Renal cortical epithelial cell (primary cell): ENCODE measurements around the gene NEURL4. TPM values are rescaled to one million over a fixed set of nuclear protein-coding genes. Genes with fewer than 3 reads are reported as not detected.
"Not testable (repeated sequence)": the region's sequence is repeated elsewhere in the genome, so short reads cannot be mapped to it uniquely, and the experiment has no call there.

Source experiments
- DNase-seq: peaks from one replicate; pipeline ENCODE4 v3.0.0-alpha.2; 2011; ENCODE audit warnings: low read depth
- total RNA-seq: library from RNA; depleted of rRNA; stranded (reverse); fragments of >200 nt; gene quantifications from 2 replicates; pipeline ENCODE4 v1.2.3, GENCODE V29; 2014

Gene NEURL4
- 21.4 and 27.8 TPM in 2 replicates for total RNA-seq

- DNase-seq: no peak
These were observed at the start of gene NEURL4 for GRCh38 chr17:7328840-7329373. Gene NEURL4 (minus strand): TSS chr17:7329335. CDS start chr17:7329312, 23 bp downstream.

- DNase-seq: no peak
These were observed 45.2 kb upstream of the NEURL4 start for GRCh38 chr17:7374353-7374752.

GRCh38 chr17:7370853-7371252 is 41.7 kb upstream of the NEURL4 start:
- DNase-seq: no peak

- no peak for DNase-seq
These were observed 40.7 kb upstream of the NEURL4 start for GRCh38 chr17:7369825-7370224.

GRCh38 chr17:7368599-7368994 is 39.5 kb upstream of the NEURL4 start:
- DNase-seq: not testable (repeated sequence)

GRCh38 chr17:7367918-7368598 is 38.9 kb upstream of the NEURL4 start:
- DNase-seq: no peak

GRCh38 chr17:7367083-7367482 is 37.9 kb upstream of the NEURL4 start:
- DNase-seq: no peak

GRCh38 chr17:7365963-7366362 is 36.8 kb upstream of the NEURL4 start:
- not testable (repeated sequence) for DNase-seq

- no peak for DNase-seq
These were observed 34.2 kb upstream of the NEURL4 start for GRCh38 chr17:7363311-7363710.

- no peak for DNase-seq
These were observed 32.8 kb upstream of the NEURL4 start for GRCh38 chr17:7361906-7362305.

- no peak for DNase-seq
These were observed 28.2 kb upstream of the NEURL4 start for GRCh38 chr17:7357381-7357780.

- DNase-seq: no peak
These were observed 27.6 kb upstream of the NEURL4 start for GRCh38 chr17:7356756-7357155.

- peak; percentile 46 for DNase-seq
These were observed 27.0 kb upstream of the NEURL4 start for GRCh38 chr17:7356072-7356549.

- DNase-seq: no peak
These were observed 26.4 kb upstream of the NEURL4 start for GRCh38 chr17:7355573-7355972.

GRCh38 chr17:7355053-7355452 is 25.9 kb upstream of the NEURL4 start, which contains the start of gene TMEM95:
Gene TMEM95 (plus strand): TSS chr17:7355156. CDS start chr17:7355205, 49 bp downstream.
- no peak for DNase-seq

- DNase-seq: no peak
These were observed 25.2 kb upstream of the NEURL4 start for GRCh38 chr17:7354262-7354843.

GRCh38 chr17:7352910-7353635 is 23.9 kb upstream of the NEURL4 start:
- no peak for DNase-seq

GRCh38 chr17:7352503-7352889 is 23.4 kb upstream of the NEURL4 start:
- DNase-seq: no peak

- DNase-seq: peak; percentile 70
These were observed 22.7 kb upstream of the NEURL4 start, which contains the start of gene KCTD11 for GRCh38 chr17:7351665-7352502. Gene KCTD11 (plus strand): TSS chr17:7352162.

GRCh38 chr17:7348478-7349242 is 19.5 kb upstream of the NEURL4 start:
- no peak for DNase-seq
